HG03342 (cell line): Measurements from ENCODE around the gene BICC1.
"Not testable (repeated sequence)": the region's sequence is repeated elsewhere in the genome, so short reads cannot be mapped to it uniquely, and the experiment has no call there.

ENCODE experiments used
- ATAC-seq: cut with Tn5 transposase; IDR thresholded peaks from one replicate; pipeline ENCODE4 v1.9.1; 2021; ENCODE audit warnings: mild to moderate bottlenecking, moderate library complexity; ENCODE audit not compliant: unreplicated experiment

Gene BICC1

GRCh38 chr10:58590152-58590840 lies 77.6 kb downstream of the BICC1 start:
- ATAC-seq = no peak

GRCh38 chr10:58590924-58591323 lies 78.3 kb downstream of the BICC1 start:
- ATAC-seq = no peak

DNA sequence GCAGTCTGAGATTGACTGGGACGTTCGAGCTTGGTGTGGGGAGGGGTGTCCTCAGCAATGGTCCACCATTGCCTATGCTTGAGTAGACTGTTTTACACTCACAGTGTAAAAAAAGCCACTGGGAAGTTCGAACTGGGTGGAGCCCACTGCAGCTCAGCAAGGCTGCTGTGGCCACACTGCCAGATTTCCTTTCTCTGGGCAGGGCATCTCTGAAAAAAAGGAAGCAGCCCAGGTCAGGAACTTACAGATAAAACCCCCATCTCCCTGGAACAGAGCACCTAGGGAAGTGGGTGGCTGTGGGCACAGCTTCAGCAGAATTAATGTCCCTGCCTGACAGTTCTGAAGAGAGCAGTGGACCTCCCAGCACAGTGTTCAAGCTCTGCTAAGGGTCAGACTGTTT lies 80.3 kb downstream of the BICC1 start:
- no peak for ATAC-seq

- ATAC-seq = not testable (repeated sequence)
Observed at GRCh38 chr10:58597211-58597610, 84.5 kb downstream of the BICC1 start.

GRCh38 chr10:58599927-58600553 lies 87.4 kb downstream of the BICC1 start:
- no peak for ATAC-seq

DNA sequence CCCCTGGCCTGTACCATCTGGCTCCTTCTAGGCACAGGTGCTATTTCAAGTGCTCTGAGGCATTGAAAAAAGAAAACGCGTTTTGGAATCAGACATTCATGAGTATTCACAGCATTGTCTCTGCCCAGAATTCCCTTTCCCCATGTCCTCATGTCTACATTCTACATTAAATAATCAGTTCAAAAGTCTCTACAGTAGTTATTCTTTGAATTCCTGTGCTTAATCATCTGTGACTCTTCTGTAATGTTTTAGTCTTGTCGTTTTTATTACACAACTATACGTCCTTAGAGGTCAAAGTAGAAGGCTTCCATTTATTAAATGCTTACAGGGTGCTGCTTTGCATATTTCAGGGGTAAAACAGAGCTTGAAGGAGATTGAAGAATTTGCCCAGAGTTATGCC lies 95.7 kb downstream of the BICC1 start:
- ATAC-seq = no peak

- ATAC-seq = no peak
Observed at GRCh38 chr10:58608826-58609531, 96.3 kb downstream of the BICC1 start.

DNA sequence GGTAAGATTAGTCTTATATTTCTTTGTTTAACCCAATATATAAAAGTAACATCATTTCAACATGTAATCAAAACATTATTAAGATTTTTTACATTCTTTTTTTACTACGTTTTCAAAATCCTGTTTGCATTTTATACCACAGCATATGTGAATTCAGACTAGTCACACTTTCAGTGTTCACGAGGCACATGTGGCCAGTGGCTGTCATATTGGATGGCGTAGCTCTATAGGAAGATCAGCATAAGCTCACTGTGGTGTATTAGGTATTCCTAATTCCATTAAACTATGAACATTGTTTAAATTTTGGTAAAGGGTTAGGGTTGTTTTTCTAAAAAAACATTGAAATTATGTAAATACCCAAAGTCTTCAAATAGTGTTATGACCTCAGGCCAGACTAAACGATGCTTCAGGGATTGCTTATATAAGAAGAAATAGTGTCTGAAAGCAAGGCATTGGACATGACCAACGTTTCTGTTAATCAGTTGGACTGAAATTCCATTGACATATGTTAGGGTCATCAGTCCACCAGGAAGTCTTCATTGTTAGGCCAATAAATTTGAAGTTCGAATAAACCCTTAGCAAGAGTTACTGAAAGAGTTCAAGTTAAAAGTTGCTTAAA lies 97.0 kb downstream of the BICC1 start:
- no peak for ATAC-seq

DNA sequence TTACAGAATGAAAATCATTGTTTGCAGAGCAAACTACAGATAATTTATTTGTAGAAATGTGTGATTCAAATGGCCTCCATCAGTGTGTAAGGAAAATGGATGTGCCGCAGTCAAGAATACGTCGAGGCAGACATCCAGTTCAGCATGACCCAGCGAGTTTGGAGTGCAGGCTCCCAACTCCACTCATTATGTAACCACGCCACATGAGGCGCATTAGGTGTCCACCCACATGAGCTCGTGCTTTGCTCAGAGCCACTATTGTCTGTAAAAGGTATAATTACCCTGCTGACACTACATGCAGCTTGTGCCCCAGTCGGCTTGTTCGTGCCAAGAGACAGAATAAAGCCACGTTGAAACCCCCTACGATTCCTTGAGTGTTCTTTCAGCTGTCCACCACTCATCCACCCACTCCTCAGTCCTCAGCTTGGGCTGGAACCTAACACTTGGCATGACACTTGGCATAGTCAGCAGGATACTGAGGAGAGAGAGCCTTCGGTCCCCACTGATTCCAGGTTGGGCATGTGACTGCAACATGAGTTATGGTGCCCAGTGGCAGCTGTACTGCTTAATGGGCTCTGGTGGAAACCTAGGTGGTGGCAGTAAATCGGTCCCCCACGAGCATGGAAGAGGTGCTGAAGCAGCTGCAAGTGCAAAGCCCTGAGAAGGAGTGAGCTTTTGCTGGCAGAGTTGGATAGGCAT lies 102.7 kb downstream of the BICC1 start:
- no peak for ATAC-seq

DNA sequence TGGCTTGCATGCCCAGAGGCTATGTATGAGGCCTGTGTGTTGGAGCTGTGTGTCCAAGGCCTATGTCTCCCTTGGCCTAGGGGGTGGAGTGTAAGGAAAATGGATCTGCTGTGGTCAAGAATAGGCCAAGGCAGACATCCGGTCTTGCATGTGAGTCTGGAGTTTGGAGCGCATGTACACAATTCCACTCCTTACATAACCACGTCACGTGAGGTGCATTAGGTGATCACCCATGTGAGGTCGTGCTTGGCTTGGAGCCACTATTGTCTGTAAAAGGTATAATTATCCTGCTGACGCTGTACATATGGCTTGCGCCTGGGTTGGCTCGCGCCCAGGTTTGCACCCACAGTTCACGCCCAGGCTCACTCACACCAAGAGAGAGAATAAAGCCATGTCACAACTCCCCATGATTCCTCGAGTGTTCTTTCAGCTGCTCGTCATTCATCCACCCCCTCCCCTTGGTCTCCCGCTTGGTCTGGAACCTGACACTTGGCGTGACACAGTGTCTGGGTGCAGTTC lies 105.5 kb downstream of the BICC1 start:
- no peak for ATAC-seq

DNA sequence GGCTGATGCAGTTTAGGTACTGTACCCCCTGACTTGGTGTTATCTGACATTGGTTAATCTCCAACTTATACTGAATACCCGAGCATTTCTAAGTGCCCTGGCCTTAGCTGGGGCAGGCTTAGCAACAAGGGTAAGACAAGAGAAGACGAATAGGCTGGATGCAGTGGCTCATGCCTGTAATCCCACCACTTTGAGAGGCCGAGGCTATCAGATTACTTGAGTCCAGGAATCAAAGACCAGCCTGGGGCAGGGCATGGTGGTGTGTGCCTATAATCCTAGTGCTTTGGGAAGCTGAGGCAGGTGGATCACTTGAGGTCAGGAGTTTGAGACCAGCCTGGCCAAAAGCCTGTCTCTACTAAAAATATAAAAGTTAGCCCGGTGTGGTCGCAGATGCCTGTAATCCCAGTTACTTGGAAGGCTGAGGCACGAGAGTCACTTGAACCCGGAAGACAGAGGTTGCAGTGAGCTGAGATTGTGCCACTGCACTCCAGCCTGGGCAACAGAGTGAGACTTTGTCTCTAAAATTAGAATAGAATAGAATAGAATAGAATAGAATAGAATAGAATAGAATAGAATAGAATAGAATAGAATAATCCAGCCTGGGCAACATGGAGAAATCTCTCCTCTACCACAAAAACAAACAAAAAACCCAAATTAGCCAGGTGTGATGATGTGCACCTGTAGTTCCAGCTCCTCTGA lies 108.9 kb downstream of the BICC1 start:
- ATAC-seq = no peak

- no peak for ATAC-seq
Observed at GRCh38 chr10:58622246-58622645, 109.6 kb downstream of the BICC1 start.

GRCh38 chr10:58625070-58625469 lies 112.4 kb downstream of the BICC1 start:
- ATAC-seq = no peak

DNA sequence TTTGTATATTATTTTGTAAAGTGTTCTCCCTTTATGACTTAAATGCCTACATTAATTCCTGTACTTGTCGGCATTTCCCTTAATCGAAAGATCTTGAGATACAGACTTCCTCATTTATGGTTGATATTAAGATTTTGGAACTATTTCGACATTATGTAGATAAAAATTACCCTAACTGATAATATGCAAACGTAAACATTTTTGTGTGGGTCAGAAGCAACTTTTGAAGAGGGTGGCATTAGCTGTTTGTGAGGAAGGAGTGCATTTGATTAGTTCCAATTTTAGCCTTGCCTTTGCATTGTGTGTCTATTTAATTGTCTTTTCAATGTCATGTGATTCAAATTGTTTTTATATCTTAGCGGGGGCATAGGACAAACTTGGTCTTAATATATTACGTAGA lies 114.7 kb downstream of the BICC1 start:
- no peak for ATAC-seq

DNA sequence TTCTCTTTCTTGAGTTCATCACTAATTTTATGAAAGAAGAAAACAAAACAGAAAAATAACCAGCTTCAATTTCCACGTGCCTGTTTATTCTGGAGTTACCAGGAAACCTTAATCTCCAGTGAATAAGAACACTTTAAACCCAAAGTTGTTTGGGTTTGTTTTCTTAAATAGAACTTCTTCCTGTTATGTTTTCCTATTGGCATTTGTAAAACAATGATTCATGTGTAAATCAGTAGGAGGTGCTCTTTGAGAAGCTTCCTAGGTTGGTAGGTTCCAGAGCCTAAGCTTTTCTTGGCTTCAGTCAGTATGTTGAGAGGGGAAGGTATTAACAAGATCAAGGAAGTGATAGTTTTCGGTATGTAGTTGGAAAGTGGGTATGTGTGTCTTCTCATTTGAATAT lies 119.0 kb downstream of the BICC1 start:
- ATAC-seq = no peak

- ATAC-seq = no peak
Observed at GRCh38 chr10:58632216-58632615, 119.5 kb downstream of the BICC1 start.

- ATAC-seq = no peak
Observed at GRCh38 chr10:58637352-58637751, 124.7 kb downstream of the BICC1 start.

GRCh38 chr10:58638388-58638787 lies 125.7 kb downstream of the BICC1 start:
- no peak for ATAC-seq

DNA sequence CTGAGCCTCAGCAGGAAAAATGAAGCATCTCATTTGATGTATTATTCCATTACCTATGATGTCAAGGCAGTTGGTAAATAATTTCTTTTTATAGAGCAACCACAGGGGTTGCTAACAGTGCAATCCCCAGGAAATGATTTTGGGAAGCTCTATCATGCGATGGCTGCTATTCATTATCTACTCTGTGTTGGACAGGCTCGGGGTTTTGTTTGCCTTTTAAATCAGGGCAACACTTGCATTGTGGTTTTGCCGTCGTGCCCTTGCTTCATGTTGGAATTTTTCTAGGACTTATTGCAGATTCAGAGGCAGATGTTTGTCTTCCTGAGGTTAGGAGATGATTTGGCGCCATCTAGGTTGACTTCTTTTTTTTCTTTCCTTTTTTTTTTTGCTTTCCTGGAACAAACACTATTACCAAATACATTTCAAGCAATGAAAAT lies 128.4 kb downstream of the BICC1 start:
- no peak for ATAC-seq

DNA sequence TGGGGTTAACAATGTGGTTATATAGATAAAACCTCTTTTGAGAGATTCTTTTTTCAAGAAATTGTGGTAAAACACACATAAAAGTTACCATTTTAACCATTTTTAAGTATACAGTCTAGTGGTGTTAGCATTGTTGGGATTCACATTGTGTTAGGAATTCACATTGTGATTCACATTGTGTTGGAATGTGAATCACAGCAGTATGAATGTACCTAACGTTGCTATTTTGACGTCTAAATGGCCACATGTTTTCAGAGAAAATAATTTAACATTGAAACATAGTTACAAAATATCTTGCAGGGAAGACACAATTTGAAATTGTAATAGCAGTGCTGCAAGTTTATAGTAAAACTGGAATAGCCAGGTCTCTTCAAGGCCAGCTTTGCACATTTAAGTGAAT lies 129.0 kb downstream of the BICC1 start:
- ATAC-seq = no peak
